RWPE1 (cell line): ENCODE measurements around the gene HADHB.
A peak's percentile ranks its signal among the peaks of the same experiment; 100 is the strongest.

ENCODE experiments used
- CTCF ChIA-PET: fragments of 350-600 bp; sonication (Branson Sonifier 250); formaldehyde crosslinking; extraction: SDS; loops from one replicate; lab custom pipeline; 2021; lab: Yijun Ruan, JAX
- POLR2A ChIA-PET: fragments of 400-600 bp; formaldehyde crosslinking; extraction: SDS; loops from one replicate; lab custom pipeline; 2020; ENCODE audit warnings: antibody characterized with exemption; ENCODE audit not compliant: low non-redundant PET; lab: Yijun Ruan, JAX
- DNase-seq: peaks from one replicate; pipeline ENCODE4 v3.0.0; 2012; ENCODE audit warnings: low spot score
- H3K27ac ChIP-seq: fragments of 450-650 bp; 2 replicates; pipeline ENCODE4 v1.5.1; 2017
- CTCF ChIP-seq: fragments of 450-650 bp; conservative IDR thresholded peaks from 2 replicates; pipeline ENCODE4 v1.5.1; 2017; ENCODE audit warnings: low read depth, mild to moderate bottlenecking

Gene HADHB

GRCh38 chr2:26273501-26273900 is 28.8 kb downstream of the HADHB start:
- no peak for DNase-seq
- ChIA-PET POLR2A (no interaction called here), CTCF (no interaction called here)
- no peak for TF ChIP-seq CTCF
- H3K27ac ChIP-seq: no peak overlapping the region

GRCh38 chr2:26274058-26274613 is 29.4 kb downstream of the HADHB start:
- POLR2A ChIA-PET: no interaction called here
- TF ChIP-seq CTCF: no peak
- DNase-seq: peak; percentile 73
- H3K27ac ChIP-seq: no peak overlapping the region
- CTCF ChIA-PET: interaction anchor here (0.7 kb wide), 1 partner anchor 663 kb away, joined by 3 read pairs; no protein-coding TSS in a partner anchor

- ChIA-PET POLR2A (no interaction called here), CTCF (interaction anchor here (1.4 kb wide), 1 partner anchor 54 kb away, joined by 5 read pairs; no protein-coding TSS in a partner anchor)
- TF ChIP-seq CTCF: no peak
- DNase-seq: no peak
- H3K27ac ChIP-seq: no peak overlapping the region
Observed at GRCh38 chr2:26276484-26277227, 31.9 kb downstream of the HADHB start.

GRCh38 chr2:26279886-26280285 is 35.1 kb downstream of the HADHB start:
- H3K27ac ChIP-seq: no peak overlapping the region
- ChIA-PET POLR2A (no interaction called here), CTCF (no interaction called here)
- no peak for DNase-seq
- TF ChIP-seq CTCF: no peak

- TF ChIP-seq CTCF: no peak
- no peak overlapping the region for H3K27ac ChIP-seq
- CTCF ChIA-PET: no interaction called here
- peak; percentile 48 for DNase-seq
- POLR2A ChIA-PET: no interaction called here
Observed at GRCh38 chr2:26281226-26281625, 36.5 kb downstream of the HADHB start.

- TF ChIP-seq CTCF: no peak
- ChIA-PET CTCF (interaction anchor here (0.8 kb wide), 1 partner anchor 47 kb away, joined by 3 read pairs; no protein-coding TSS in a partner anchor), POLR2A (no interaction called here)
- H3K27ac ChIP-seq: peak overlapping the region; percentile 46
- DNase-seq: no peak
Observed at GRCh38 chr2:26283606-26284005, 38.9 kb downstream of the HADHB start.
